Neural cell (in vitro differentiated cells): ENCODE results near the gene MGLL. TPM values are rescaled to one million over a fixed set of nuclear protein-coding genes. Genes with fewer than 3 reads are reported as not detected.

Source experiments
- H2AFZ ChIP-seq: fragments of 200-600, 300-800 bp; sonication (generic), shearing (Covaris generic); 2 replicates; pipeline ENCODE4 v1.6.0; 2014; ENCODE audit warnings: low read depth, mild to moderate bottlenecking, antibody characterized with exemption, low read length, moderate library complexity
- H3F3A ChIP-seq: fragments of 200-600 bp; shearing (Covaris generic); 2 replicates; pipeline ENCODE4 v1.6.1; 2016; ENCODE audit warnings: mild to moderate bottlenecking, moderate library complexity, mixed read lengths, antibody characterized with exemption, low read length; ENCODE audit not compliant: insufficient read depth, poor library complexity, severe bottlenecking
- H3K27ac ChIP-seq: fragments of 200-600, 300-800 bp; sonication (generic), shearing (Covaris generic); 2 replicates; pipeline ENCODE4 v1.5.1; 2014; ENCODE audit warnings: mild to moderate bottlenecking, low read length, moderate library complexity
- H3K27me3 ChIP-seq: fragments of 300-800, 200-600 bp; sonication (generic), shearing (Covaris generic); 2 replicates; pipeline ENCODE4 v1.6.0; 2014; ENCODE audit warnings: mild to moderate bottlenecking, low read depth, low read length, moderate library complexity; ENCODE audit not compliant: insufficient read depth
- H3K36me3 ChIP-seq: fragments of 300-800, 200-600 bp; sonication (generic), shearing (Covaris generic); 2 replicates; pipeline ENCODE4 v1.5.1; 2014; ENCODE audit warnings: mild to moderate bottlenecking, antibody characterized with exemption, low read length, moderate library complexity; ENCODE audit not compliant: insufficient read depth
- H3K4me2 ChIP-seq: fragments of 300-800, 200-600 bp; sonication (generic), shearing (Covaris generic); 2 replicates; pipeline ENCODE4 v1.6.0; 2014; ENCODE audit warnings: mild to moderate bottlenecking, low read length
- H3K4me3 ChIP-seq: fragments of 300-800, 200-600 bp; sonication (generic), shearing (Covaris generic); 2 replicates; pipeline ENCODE4 v1.5.1; 2014; ENCODE audit warnings: mild to moderate bottlenecking, low read length, moderate library complexity
- H3K79me2 ChIP-seq: fragments of 200-600 bp; shearing (Covaris generic); replicated peaks from 2 replicates; pipeline ENCODE4 v1.6.0; 2014; ENCODE audit warnings: mild to moderate bottlenecking, low read length, moderate library complexity; ENCODE audit not compliant: insufficient read depth
- H3K9ac ChIP-seq: fragments of 300-800, 200-600 bp; sonication (generic), shearing (Covaris generic); 2 replicates; pipeline ENCODE4 v1.6.1; 2016; ENCODE audit warnings: mild to moderate bottlenecking, low read length, mixed read lengths
- H3K9me2 ChIP-seq: fragments of 200-600 bp; shearing (Covaris generic); 2 replicates; pipeline ENCODE4 v1.6.1; 2016; ENCODE audit warnings: mild to moderate bottlenecking, low read length, mixed read lengths; ENCODE audit not compliant: insufficient read depth
- H3K9me3 ChIP-seq: fragments of 200-600, 300-800 bp; sonication (generic), shearing (Covaris generic); 2 replicates; pipeline ENCODE4 v1.6.1; 2016; ENCODE audit warnings: mild to moderate bottlenecking, mixed run types, low read length, moderate library complexity, mixed read lengths
- H4K20me1 ChIP-seq: fragments of 200-600 bp; shearing (Covaris generic); 2 replicates; pipeline ENCODE4 v1.6.1; 2016; ENCODE audit warnings: mild to moderate bottlenecking, mixed run types; ENCODE audit not compliant: insufficient read depth
- EP300 ChIP-seq: fragments of 450-650 bp; conservative IDR thresholded peaks from 2 replicates; pipeline ENCODE4 v1.6.1; 2014; ENCODE audit warnings: antibody characterized with exemption, mild to moderate bottlenecking, moderate library complexity; ENCODE audit not compliant: poor library complexity, severe bottlenecking
- EZH2 ChIP-seq: fragments of 200-600, 300-800 bp; shearing (Covaris generic), sonication (generic); IDR thresholded peaks from 2 replicates; pipeline ENCODE4 v1.6.1; 2014; ENCODE audit warnings: antibody characterized with exemption, low read length, borderline replicate concordance, mild to moderate bottlenecking; ENCODE audit not compliant: insufficient read depth, poor library complexity, severe bottlenecking
- MXI1 ChIP-seq: fragments of 450-650 bp; conservative IDR thresholded peaks from 2 replicates; pipeline ENCODE4 v1.6.1; 2014; ENCODE audit warnings: antibody characterized with exemption, mild to moderate bottlenecking; ENCODE audit not compliant: poor library complexity, severe bottlenecking
- POLR2AphosphoS5 ChIP-seq: IDR thresholded peaks from 2 replicates; pipeline ENCODE4 v1.6.1; 2012
- RAD21 ChIP-seq: fragments of 450-650 bp; conservative IDR thresholded peaks from 2 replicates; pipeline ENCODE4 v1.6.1; 2014; ENCODE audit warnings: antibody characterized with exemption, mild to moderate bottlenecking, moderate library complexity
- SMC3 ChIP-seq: fragments of 450-650 bp; conservative IDR thresholded peaks from 2 replicates; pipeline ENCODE4 v1.6.1; 2014; ENCODE audit warnings: antibody characterized with exemption, mild to moderate bottlenecking, moderate library complexity; ENCODE audit not compliant: poor library complexity
- TAF1 ChIP-seq: IDR thresholded peaks from 2 replicates; pipeline ENCODE4 v1.6.1; 2012; ENCODE audit warnings: low read depth
- polyA plus RNA-seq: library from polyadenylated mRNA; depleted of rRNA; stranded (reverse); fragments of >200 nt; gene quantifications from 2 replicates; pipeline ENCODE4 v1.2.3, GENCODE V29; 2014
- TF ChIP-seq, protein P1 (sequence below): fragments of 450-650 bp; IDR thresholded peaks from 2 replicates; pipeline ENCODE4 v1.5.1; 2014; ENCODE audit warnings: antibody characterized with exemption, mild to moderate bottlenecking, moderate library complexity; ENCODE audit not compliant: poor library complexity, severe bottlenecking
- TF ChIP-seq, protein P2 (sequence below): IDR thresholded peaks from 2 replicates; pipeline ENCODE4 v1.6.1; 2012; ENCODE audit warnings: borderline replicate concordance

Gene MGLL
- polyA plus RNA-seq, 1 donor from 2014 or later = 2.0 TPM

DNA sequence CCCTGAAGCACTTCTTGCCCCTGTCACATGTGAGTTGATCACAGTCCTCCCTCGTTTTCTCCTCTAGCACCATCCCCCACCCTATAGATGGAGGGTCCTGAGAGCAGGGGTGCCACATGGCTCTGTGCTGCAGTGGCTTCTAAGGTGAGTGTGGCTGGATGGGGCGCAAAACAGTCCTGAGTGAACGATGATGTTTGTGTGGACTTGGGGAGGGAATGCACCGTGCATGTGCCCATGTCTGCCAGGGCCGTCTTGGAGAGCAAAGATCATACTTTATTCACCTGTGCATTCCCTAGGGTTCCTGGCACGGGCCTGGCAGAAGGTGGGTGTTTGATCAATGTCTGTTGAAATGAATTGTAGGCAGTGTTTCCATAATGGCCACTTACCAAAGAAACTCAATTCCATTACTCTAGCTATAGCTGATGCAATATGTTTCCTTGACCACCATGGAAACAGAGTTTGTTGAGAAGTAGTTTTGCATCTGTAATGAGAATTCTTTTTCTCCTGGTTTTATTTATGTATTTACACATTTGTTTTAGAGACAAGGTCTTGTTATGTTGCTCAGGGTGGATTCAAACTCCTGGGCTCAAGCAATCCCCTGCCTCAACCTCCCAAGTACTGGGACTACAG is 91.5 kb downstream of the MGLL start:
- Histone ChIP-seq H3K79me2 (no peaks in the 10 kb centered on the region), H3K9ac (no peak overlapping the region), H3K4me3 (no peak overlapping the region), H3K36me3 (no peaks in the 10 kb centered on the region), H3K4me2 (no peak overlapping the region), H3F3A (no peaks in the 10 kb centered on the region), H3K27ac (no peak overlapping the region), H3K9me2 (no peaks in the 10 kb centered on the region), H4K20me1 (no peaks in the 10 kb centered on the region), H3K9me3 (no peaks in the 10 kb centered on the region), H2AFZ (no peak overlapping the region), H3K27me3 (no peaks in the 10 kb centered on the region)
- TF ChIP-seq TAF1 = no peak
- no peak for TF ChIP-seq MXI1
- TF ChIP-seq EP300 = no peak
- no peak for TF ChIP-seq RAD21

DNA sequence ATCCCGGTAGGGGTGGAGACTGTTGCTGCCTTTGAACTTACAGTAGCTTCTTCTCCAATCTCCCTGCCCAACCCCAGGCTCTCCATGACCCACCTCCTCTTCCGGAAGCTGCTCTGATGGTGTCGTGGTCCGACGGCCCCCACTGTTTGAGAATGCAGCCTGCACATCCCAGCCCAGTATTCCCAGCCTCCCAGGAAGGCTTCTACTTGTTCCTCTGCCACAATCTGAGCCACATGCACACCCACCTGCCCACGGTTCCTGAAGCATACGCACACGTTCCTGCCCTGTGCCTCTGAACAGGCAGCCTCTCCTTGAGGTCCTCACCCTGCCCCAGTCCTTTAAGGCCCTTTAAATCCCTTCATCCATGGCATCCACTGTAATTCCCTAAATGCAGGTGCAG is 92.1 kb downstream of the MGLL start:
- no peak for TF ChIP-seq EP300
- no peak for TF ChIP-seq RAD21
- TF ChIP-seq TAF1 = no peak
- Histone ChIP-seq H3K4me3 (no peak overlapping the region), H3K27ac (no peak overlapping the region), H3K9me3 (no peaks in the 10 kb centered on the region), H2AFZ (no peak overlapping the region), H3K9me2 (no peaks in the 10 kb centered on the region), H3K9ac (no peak overlapping the region), H3K79me2 (no peaks in the 10 kb centered on the region), H3K4me2 (no peak overlapping the region), H3K36me3 (no peaks in the 10 kb centered on the region), H3F3A (no peaks in the 10 kb centered on the region), H4K20me1 (no peaks in the 10 kb centered on the region), H3K27me3 (no peaks in the 10 kb centered on the region)

DNA sequence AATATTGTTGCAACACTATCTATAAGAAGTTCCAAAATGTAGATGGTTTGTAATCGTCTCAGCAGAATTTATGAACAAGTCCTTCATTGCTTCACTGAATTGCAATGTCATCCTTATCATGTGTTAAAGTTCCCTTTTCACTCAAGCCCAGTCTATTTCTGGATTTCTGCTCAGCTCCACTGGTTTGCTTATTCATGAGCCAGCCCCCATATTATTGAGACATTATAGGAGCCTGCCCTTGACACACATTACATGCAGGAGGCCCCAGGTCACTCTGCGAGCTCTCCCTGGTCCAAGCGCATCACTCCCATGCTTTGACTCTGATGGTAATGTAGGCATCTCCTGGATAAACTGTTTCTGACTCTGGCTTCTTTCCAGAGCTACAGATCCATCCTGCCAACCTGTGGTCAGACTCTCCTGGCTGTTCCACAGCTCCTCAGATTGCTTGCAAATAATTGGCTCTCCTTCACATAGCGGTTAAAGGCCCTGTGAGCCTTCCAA is 92.7 kb downstream of the MGLL start:
- H3K27me3 ChIP-seq = no peaks in the 10 kb centered on the region
- H3K4me2 ChIP-seq = no peak overlapping the region
- no peak overlapping the region for H3K27ac ChIP-seq
- H4K20me1 ChIP-seq = no peaks in the 10 kb centered on the region
- no peaks in the 10 kb centered on the region for H3K36me3 ChIP-seq
- H3K9me2 ChIP-seq = no peaks in the 10 kb centered on the region
- no peaks in the 10 kb centered on the region for H3K79me2 ChIP-seq
- no peaks in the 10 kb centered on the region for H3F3A ChIP-seq
- no peak overlapping the region for H3K9ac ChIP-seq
- no peak overlapping the region for H2AFZ ChIP-seq
- H3K9me3 ChIP-seq = no peaks in the 10 kb centered on the region
- H3K4me3 ChIP-seq = no peak overlapping the region
- TF ChIP-seq MXI1 = no peak
- TF ChIP-seq, protein P1, sequence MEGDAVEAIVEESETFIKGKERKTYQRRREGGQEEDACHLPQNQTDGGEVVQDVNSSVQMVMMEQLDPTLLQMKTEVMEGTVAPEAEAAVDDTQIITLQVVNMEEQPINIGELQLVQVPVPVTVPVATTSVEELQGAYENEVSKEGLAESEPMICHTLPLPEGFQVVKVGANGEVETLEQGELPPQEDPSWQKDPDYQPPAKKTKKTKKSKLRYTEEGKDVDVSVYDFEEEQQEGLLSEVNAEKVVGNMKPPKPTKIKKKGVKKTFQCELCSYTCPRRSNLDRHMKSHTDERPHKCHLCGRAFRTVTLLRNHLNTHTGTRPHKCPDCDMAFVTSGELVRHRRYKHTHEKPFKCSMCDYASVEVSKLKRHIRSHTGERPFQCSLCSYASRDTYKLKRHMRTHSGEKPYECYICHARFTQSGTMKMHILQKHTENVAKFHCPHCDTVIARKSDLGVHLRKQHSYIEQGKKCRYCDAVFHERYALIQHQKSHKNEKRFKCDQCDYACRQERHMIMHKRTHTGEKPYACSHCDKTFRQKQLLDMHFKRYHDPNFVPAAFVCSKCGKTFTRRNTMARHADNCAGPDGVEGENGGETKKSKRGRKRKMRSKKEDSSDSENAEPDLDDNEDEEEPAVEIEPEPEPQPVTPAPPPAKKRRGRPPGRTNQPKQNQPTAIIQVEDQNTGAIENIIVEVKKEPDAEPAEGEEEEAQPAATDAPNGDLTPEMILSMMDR = no peak
- no peak for TF ChIP-seq SMC3
- TF ChIP-seq RAD21 = no peak
- no peak for TF ChIP-seq EP300
- TF ChIP-seq, protein P2, sequence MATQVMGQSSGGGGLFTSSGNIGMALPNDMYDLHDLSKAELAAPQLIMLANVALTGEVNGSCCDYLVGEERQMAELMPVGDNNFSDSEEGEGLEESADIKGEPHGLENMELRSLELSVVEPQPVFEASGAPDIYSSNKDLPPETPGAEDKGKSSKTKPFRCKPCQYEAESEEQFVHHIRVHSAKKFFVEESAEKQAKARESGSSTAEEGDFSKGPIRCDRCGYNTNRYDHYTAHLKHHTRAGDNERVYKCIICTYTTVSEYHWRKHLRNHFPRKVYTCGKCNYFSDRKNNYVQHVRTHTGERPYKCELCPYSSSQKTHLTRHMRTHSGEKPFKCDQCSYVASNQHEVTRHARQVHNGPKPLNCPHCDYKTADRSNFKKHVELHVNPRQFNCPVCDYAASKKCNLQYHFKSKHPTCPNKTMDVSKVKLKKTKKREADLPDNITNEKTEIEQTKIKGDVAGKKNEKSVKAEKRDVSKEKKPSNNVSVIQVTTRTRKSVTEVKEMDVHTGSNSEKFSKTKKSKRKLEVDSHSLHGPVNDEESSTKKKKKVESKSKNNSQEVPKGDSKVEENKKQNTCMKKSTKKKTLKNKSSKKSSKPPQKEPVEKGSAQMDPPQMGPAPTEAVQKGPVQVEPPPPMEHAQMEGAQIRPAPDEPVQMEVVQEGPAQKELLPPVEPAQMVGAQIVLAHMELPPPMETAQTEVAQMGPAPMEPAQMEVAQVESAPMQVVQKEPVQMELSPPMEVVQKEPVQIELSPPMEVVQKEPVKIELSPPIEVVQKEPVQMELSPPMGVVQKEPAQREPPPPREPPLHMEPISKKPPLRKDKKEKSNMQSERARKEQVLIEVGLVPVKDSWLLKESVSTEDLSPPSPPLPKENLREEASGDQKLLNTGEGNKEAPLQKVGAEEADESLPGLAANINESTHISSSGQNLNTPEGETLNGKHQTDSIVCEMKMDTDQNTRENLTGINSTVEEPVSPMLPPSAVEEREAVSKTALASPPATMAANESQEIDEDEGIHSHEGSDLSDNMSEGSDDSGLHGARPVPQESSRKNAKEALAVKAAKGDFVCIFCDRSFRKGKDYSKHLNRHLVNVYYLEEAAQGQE = no peak
- no peak for TF ChIP-seq POLR2AphosphoS5
- TF ChIP-seq TAF1 = no peak
- TF ChIP-seq EZH2 = no peak
